Measurements from ENCODE around the gene CCRL2.
"Not testable (repeated sequence)": the region's sequence is repeated elsewhere in the genome, so short reads cannot be mapped to it uniquely, and the experiment has no call there.

CCRL2 gene

DNA sequence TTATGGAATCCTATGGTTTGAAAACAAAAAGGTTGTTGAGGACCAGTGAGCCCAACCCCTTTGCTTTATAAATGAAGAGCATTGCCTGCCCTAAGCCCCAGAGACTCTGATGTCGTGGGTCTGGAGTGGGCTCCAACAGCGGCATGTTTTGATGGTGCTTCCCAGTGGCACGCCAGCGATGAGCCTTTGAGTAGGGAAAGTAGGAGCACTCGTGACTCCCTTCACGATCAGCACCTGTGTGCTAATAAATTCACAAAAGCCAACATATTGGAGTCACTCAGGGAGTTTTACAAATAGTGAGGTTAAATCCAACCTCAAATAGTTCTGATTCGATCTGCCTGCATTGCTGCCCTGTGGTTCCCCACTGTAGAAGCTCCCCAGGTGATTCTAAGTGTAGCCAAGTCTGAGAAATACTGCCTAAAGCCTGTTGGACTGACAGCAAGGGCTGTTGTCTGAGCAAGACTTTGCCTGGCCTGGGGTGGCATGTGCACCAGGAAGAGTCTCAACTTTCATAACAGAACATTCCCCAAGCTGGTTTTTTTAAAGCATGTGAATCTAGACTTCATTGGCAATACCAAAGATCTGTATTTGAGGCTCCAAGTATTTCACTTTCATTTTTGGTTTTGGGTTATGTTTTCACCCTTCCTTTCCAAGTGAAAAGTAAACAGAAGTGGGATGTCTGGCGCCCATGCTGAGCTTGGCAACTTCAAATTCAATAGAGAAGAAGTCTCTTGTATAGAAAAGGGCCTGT, 26.4 kb upstream of the CCRL2 start:
- no peak for DNase-seq (ENCODE audit: low read depth)

GRCh38 chr3:46381625-46382024, 25.4 kb upstream of the CCRL2 start:
- no peak for DNase-seq (ENCODE audit: low read depth)

GRCh38 chr3:46383211-46383950, 23.7 kb upstream of the CCRL2 start:
- DNase-seq (ENCODE audit: low read depth), result no peak

- no peak for DNase-seq (ENCODE audit: low read depth)
Observed at GRCh38 chr3:46383951-46384330, 23.1 kb upstream of the CCRL2 start.

GRCh38 chr3:46386205-46386604, 20.9 kb upstream of the CCRL2 start:
- DNase-seq (ENCODE audit: low read depth), result no peak

DNA sequence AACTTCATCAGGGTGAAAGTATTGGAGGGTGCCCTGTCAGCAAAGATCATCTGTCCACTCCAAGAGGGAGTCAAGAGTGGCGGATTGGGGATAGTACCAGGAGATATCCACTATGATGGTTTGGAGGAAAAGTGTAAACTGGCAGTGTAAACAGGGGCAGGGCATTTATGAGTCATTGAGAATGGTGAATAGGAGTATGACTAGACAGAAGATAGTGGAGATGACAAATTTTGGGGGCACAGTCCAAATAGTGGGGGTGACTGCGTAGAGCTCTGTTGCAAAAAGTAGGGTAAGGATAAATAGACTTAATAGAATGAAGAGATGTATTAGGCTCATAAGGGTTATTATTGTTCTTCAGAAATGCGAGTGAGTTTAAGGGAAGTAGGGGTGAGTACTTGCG, 18.2 kb upstream of the CCRL2 start:
- not testable (repeated sequence) for DNase-seq (ENCODE audit: low read depth)

DNA sequence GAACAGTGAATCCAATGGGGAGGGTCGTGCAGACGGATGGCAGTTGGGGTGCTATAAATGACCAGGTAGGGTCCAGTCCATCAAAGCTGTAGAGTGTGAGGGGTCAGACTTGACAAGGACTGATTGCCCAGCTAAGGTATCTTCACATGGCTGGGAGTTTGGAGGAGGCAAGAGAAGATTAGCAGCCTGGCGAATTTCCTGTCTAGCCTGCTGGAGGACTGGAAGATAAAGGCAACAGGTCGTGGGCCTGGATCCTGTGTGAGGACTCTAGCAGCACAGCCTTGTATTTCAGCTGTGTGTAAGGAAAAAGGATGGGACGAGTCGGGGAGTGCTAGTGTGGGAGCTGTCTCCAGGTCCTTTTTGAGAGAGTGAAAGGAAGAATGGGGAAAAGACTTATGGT, 17.8 kb upstream of the CCRL2 start:
- DNase-seq (ENCODE audit: low read depth), result no peak

GRCh38 chr3:46391526-46391925, 15.5 kb upstream of the CCRL2 start:
- not testable (repeated sequence) for DNase-seq (ENCODE audit: low read depth)

- DNase-seq (ENCODE audit: low read depth), result no peak
Observed at GRCh38 chr3:46393011-46393410, 14.0 kb upstream of the CCRL2 start.

DNA sequence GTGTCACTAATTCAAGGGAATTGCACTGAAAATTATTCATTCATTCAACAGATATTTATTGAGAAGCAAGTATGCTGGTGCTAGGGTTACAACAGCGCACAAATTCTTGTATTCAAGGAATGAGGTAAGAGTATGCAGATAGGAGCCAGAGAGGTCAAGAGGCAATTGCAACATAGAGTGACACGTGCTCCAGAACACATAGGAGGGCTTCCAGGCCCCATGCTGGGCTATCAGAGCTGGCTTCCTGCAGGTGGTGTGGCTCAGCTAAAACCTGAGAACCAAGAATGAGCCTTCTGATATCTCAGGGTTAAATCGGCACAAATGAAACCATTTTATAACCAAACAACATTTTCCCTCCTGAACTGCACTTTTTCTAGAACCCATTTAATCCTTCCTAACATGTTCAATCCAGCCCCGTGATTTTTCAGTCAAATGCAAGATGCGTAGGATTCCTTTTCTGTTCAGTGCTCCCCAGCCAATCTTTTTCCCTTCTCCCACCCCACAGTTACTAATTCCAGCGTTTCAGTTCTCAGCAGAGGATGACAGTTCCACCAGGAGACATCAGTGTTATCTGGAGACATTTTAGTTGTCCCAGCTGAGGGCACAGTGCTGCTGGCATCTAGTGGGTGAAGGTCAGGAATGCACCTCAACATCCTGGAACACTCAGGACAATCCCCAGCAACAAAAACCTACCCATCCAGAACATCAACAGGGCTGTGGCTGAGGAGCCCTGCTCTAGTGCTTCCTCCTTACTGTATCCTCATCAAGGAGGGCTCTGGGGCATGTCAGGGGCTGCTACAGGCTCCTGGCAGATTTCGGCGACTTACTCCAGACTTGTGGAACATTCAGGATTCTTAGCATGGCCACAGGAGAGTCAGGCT, 13.3 kb upstream of the CCRL2 start:
- DNase-seq (ENCODE audit: low read depth), result no peak

- DNase-seq (ENCODE audit: low read depth), result no peak
Observed at GRCh38 chr3:46395210-46395661, 11.8 kb upstream of the CCRL2 start.

GRCh38 chr3:46395766-46396530, 11.1 kb upstream of the CCRL2 start:
- no peak for DNase-seq (ENCODE audit: low read depth)

- DNase-seq (ENCODE audit: low read depth), result no peak
Observed at GRCh38 chr3:46397111-46397510, 9.9 kb upstream of the CCRL2 start.

DNA sequence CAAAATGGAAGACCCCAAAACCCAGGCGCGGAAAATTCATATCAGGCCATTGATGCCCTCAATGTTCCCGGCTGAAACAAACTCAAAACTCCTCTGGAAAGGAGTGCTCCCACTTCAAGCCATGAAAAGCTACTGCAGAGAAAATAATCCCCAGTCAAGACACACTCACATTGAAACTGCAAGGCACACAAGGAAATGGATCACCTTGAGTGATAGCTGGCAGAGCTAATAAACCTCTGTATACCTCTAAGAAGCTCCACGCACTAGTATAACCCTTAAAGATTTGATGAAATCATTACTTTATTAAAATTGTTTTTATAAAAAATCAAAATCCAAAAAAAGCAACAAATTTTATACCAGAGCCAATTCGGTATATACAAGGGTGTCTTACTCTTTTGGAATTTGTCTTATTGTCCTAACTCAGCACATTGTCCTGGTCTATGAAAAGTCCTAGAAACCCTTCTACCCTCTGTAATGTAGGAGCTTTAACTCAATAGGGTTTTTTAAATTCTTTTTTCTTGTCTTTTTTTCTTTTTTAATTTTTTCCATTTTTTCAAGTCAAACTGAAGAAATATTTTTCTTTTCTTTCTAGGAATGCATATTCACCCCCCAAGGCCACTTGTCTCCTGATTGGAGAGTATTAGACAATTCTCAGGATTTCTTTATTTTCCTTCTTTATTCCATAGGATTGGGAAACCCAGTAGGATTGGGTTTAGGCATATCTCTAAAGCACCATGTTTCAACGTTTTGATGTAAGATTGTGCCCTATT, 8.7 kb upstream of the CCRL2 start:
- no peak for DNase-seq (ENCODE audit: low read depth)

GRCh38 chr3:46399098-46399497, 8.0 kb upstream of the CCRL2 start:
- DNase-seq (ENCODE audit: low read depth), result no peak

- DNase-seq (ENCODE audit: low read depth), result no peak
Observed at GRCh38 chr3:46399557-46399956, 7.5 kb upstream of the CCRL2 start.

- no peak for DNase-seq (ENCODE audit: low read depth)
Observed at GRCh38 chr3:46400000-46400734, 6.9 kb upstream of the CCRL2 start.

DNA sequence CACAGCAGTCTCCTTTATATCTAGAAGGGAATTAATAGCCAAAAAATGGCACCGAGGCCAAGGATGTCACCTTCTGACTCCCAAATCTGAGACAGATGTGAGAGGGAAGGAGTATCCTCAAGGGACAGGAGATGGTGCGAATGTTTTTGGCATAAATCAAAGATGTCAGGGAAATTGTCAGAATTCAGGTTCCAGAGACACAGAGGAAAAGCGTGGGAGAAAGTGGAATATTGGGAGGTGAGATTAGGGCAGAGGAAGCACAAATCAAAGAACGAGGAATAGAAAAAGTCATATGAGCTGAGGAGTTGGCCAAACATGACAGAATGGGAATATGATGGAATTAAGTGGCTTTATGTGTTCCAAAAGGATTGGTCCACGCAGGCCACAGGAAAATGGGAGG, 6.2 kb upstream of the CCRL2 start:
- DNase-seq (ENCODE audit: low read depth), result no peak

DNA sequence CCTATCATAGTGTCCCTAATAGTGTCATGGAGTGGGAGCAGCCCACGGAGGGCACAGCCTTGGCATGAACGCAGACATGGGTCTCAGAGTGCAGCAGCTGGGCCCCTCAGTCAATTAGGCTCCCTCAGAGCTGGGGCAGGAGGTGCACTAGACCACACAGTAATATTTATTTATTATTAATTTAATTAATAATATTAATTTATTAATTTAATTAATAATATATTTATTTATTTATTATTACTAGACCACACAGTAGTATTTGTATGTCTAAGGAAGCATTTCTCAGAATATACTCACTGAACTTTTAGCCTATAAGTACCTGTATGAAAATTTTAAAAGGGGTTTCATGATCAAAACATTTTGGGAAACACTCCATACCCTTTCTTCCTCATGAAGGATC, 5.5 kb upstream of the CCRL2 start:
- DNase-seq (ENCODE audit: low read depth), result no peak

GRCh38 chr3:46402902-46403301, 4.2 kb upstream of the CCRL2 start:
- not testable (repeated sequence) for DNase-seq (ENCODE audit: low read depth)
